ENCODE results near the gene NFKBIL1. TPM values are rescaled to one million over a fixed set of nuclear protein-coding genes. Genes with fewer than 3 reads are reported as not detected.
"Not testable (repeated sequence)": the region's sequence is repeated elsewhere in the genome, so short reads cannot be mapped to it uniquely, and the experiment has no call there.

NFKBIL1 gene
- total RNA-seq, 1 donor from 2014 or later: 12.7 TPM

GRCh38 chr6:31576897-31577578, 29.6 kb downstream of the NFKBIL1 start:
- intact Hi-C loops (cut with micrococcal nuclease): no loop called here
- DNase-seq (no peak), ATAC-seq (no peak)

DNA sequence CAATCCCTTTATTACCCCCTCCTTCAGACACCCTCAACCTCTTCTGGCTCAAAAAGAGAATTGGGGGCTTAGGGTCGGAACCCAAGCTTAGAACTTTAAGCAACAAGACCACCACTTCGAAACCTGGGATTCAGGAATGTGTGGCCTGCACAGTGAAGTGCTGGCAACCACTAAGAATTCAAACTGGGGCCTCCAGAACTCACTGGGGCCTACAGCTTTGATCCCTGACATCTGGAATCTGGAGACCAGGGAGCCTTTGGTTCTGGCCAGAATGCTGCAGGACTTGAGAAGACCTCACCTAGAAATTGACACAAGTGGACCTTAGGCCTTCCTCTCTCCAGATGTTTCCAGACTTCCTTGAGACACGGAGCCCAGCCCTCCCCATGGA, 30.2 kb downstream of the NFKBIL1 start:
- ATAC-seq (no peak), DNase-seq (no peak)
- intact Hi-C loops (cut with micrococcal nuclease): no loop called here

DNA sequence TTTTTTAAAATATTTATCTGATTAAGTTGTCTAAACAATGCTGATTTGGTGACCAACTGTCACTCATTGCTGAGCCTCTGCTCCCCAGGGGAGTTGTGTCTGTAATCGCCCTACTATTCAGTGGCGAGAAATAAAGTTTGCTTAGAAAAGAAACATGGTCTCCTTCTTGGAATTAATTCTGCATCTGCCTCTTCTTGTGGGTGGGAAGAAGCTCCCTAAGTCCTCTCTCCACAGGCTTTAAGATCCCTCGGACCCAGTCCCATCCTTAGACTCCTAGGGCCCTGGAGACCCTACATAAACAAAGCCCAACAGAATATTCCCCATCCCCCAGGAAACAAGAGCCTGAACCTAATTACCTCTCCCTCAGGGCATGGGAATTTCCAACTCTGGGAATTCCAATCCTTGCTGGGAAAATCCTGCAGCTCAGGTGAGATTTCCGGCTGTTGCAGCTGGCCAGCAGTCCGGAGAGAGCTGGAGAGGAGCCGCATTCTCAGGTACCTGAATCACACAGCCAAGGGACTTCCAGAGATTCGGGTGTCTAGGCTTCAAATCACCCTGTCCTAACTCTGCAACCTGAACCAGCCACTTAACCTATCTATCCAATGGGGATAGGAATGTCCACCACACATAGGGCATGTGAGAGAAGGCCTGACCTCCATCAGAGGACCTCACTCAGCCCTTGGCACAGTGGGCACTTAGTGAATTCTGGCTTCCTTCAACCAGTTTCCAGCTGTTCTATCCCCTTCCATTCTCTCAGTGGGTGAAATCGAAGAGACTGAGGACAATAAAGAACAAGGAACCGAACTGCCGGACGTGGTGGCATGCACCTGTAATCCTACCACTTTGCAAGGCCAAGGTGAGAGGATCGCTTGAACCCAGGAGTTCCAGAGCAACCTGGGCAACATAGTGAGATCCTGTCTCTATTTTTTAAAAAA, 31.0 kb downstream of the NFKBIL1 start:
- no peak for DNase-seq
- no peak for ATAC-seq
- intact Hi-C loops (cut with micrococcal nuclease): no loop called here

DNA sequence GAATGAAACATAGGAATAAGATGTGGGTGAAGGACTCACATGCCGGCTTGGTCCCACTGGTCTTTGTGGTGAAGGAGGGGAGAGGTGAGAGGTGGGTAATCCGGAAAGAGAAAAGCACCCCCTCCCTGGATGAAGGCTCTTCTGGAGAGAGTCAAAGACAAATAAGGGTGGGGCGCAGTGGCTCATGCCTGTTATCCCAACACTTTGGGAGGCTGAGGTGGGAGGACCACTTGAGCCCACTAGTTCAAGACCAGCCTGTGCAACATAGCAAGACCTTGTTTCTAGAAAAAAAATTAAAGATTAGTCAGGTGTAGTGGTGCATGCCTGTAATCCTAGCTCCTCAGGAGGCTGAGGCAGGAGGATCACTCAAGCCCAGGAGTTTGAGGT, 31.7 kb downstream of the NFKBIL1 start:
- intact Hi-C loops (cut with micrococcal nuclease): no loop called here
- DNase-seq: no peak
- no peak for ATAC-seq

- DNase-seq (no peak), ATAC-seq (no peak)
- intact Hi-C loops (cut with micrococcal nuclease): no loop called here
These were observed 32.4 kb downstream of the NFKBIL1 start for GRCh38 chr6:31579546-31580437.

- DNase-seq (no peak), ATAC-seq (no peak)
- intact Hi-C loops (cut with micrococcal nuclease): no loop called here
These were observed 33.0 kb downstream of the NFKBIL1 start for GRCh38 chr6:31580438-31580740.

DNA sequence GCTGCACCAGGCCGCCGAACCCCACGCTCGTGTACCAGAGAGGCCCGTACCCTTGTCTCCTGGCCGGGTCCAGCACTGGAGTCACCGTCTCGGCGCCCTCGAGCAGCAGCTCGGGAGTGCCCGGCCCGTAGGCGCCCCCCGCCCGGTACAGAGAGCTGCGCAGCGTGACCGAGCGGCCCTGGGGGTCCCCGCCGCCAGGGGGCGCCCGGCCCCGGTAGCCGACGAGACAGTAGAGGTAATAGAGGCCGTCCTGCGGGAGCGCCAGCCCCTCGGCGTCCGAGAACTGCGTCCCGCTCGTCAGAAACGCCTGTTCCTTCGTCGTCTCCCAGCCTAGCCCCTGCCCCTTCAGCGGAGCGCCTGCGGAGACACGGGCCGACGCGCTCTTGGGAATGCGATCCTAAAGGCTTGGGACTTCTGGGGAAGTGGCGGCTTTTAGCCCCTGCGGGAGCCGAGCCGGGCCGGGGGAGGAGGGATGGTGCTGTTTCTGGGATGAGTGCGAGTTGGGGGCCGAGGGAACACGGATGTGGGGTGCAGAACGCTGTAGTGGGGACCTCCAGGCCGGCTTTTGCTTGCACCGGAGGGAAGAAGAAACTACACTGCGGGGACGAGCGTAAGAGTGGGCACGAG, 33.5 kb downstream of the NFKBIL1 start:
- peak; percentile 99 for ATAC-seq
- peak; percentile 96 for DNase-seq

GRCh38 chr6:31581434-31582229, 34.2 kb downstream of the NFKBIL1 start:
- intact Hi-C loops (cut with micrococcal nuclease): no loop called here
- DNase-seq (peak; percentile 46), ATAC-seq (peak; percentile 52)

More for the DNA sequence above, 33.5 kb downstream of the NFKBIL1 start:
- intact Hi-C loops (cut with micrococcal nuclease): no loop called here

GRCh38 chr6:31582230-31582643, 34.8 kb downstream of the NFKBIL1 start, which contains the start of gene LTB:
TSS of gene LTB (minus strand) at chr6:31582424. CDS start at chr6:31582417, 7 bp downstream.
- no peak for DNase-seq
- intact Hi-C loops (cut with micrococcal nuclease): no loop called here

GRCh38 chr6:31585491-31585890, 38.1 kb downstream of the NFKBIL1 start:
- no peak for DNase-seq
- ATAC-seq: no peak
- intact Hi-C loops (cut with micrococcal nuclease): no loop called here

More at GRCh38 chr6:31582230-31582643, 34.8 kb downstream of the NFKBIL1 start, which contains the start of gene LTB:
- ATAC-seq: no peak

DNA sequence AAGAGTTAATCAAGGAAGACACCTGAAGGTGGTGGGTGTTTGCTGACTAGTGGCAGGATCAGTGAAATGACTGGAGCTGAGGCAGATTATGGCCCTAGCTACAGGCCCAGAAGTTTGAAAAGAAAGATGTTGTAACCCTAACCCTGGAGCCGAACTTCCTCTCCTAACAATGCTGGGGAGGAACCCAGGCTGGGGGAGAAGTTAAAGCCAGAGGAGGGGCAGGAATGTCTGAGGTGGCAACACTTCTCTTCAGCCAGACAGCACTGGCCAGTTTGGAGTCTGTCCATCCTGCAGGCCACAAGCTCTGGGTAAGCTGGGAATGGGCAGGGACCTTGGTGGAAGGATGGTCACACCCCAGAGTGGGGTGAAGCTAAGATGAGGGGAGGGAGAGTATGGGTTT, 38.6 kb downstream of the NFKBIL1 start, which contains the start of gene LST1:
LST1 (plus strand) TSS at position 270 of the 400 bp plus-strand sequence. CDS start 1,023 bp downstream, outside the sequence.
- DNase-seq: no peak
- intact Hi-C loops (cut with micrococcal nuclease): no loop called here
- ATAC-seq: peak; percentile 53

- DNase-seq: no peak
- ATAC-seq: peak; percentile 67
- intact Hi-C loops (cut with micrococcal nuclease): no loop called here
These were observed 39.3 kb downstream of the NFKBIL1 start for GRCh38 chr6:31586599-31587281.

GRCh38 chr6:31587791-31588777, 40.7 kb downstream of the NFKBIL1 start:
- DNase-seq: no peak
- no peak for ATAC-seq
- intact Hi-C loops (cut with micrococcal nuclease): no loop called here

GRCh38 chr6:31588871-31589650, 41.7 kb downstream of the NFKBIL1 start:
- intact Hi-C loops (cut with micrococcal nuclease): no loop called here

DNA sequence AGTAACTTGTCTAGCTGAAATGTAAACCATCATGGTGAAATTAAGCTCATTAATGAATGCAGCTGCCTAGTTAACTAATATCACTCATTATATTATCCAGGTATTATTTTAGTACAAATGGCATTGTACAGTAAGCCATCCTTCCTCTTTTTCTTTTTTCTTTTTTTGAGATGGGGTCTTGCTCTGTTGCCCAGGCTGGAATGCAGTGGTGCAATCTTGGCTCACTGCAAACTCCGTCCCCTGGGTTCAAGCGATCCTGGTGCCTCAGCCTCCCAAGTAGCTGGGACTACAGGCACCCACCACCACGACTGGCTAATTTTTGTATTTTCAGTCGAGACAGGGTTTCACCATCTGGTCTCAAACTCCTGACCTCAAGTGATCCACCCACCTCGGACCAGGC, 43.3 kb downstream of the NFKBIL1 start:
- ATAC-seq; intact Hi-C loops (cut with micrococcal nuclease); DNase-seq: not testable (repeated sequence)

More at GRCh38 chr6:31588871-31589650, 41.7 kb downstream of the NFKBIL1 start:
- ATAC-seq: no peak
- DNase-seq: no peak

- ATAC-seq (no peak), DNase-seq (no peak)
- intact Hi-C loops (cut with micrococcal nuclease): no loop called here
These were observed 45.0 kb downstream of the NFKBIL1 start for GRCh38 chr6:31592396-31592771.

Measured in left ventricle myocardium superior (tissue), 1 donor.